Coronary artery (tissue), 2 donors: ENCODE data around the gene NKX1-2.

ENCODE experiments used
- DNase-seq: peaks from one replicate; pipeline ENCODE4 v3.0.0-alpha.2; 2017; ENCODE audit warnings: low spot score
- H3K27ac ChIP-seq, 2 donors: fragments of 200-600 bp; sonication (generic); one replicate each; pipeline ENCODE4 v1.5.1; 2016 to 2019
- H3K4me3 ChIP-seq: fragments of 200-600 bp; sonication (generic); 2 replicates; pipeline ENCODE4 v1.5.1; 2016; ENCODE audit warnings: mild to moderate bottlenecking, moderate library complexity
- CTCF ChIP-seq: fragments of 200-600 bp; sonication (generic); IDR thresholded peaks from one replicate; pipeline ENCODE4 v1.5.1; 2019; ENCODE audit warnings: antibody characterized with exemption

NKX1-2 gene

GRCh38 chr10:124468624-124469023 lies 18.8 kb upstream of the NKX1-2 start:
- DNase-seq = no peak
- Histone ChIP-seq H3K4me3 (no peak overlapping the region), H3K27ac (no peak overlapping the region)
- no peak for TF ChIP-seq CTCF

- DNase-seq = no peak
- no peak overlapping the region for H3K27ac ChIP-seq
- H3K4me3 ChIP-seq = no peak overlapping the region
- TF ChIP-seq CTCF = no peak
Observed at GRCh38 chr10:124467165-124467564, 17.3 kb upstream of the NKX1-2 start.

GRCh38 chr10:124465777-124466488 lies 16.1 kb upstream of the NKX1-2 start:
- DNase-seq = no peak
- TF ChIP-seq CTCF = no peak
- Histone ChIP-seq H3K27ac (no peak overlapping the region), H3K4me3 (no peak overlapping the region)

- no peak for TF ChIP-seq CTCF
- no peak for DNase-seq
- Histone ChIP-seq H3K4me3 (no peak overlapping the region), H3K27ac (no peak overlapping the region)
Observed at GRCh38 chr10:124465003-124465776, 15.4 kb upstream of the NKX1-2 start.

- DNase-seq = no peak
- no peak for TF ChIP-seq CTCF
- Histone ChIP-seq H3K27ac (no peak overlapping the region), H3K4me3 (no peak overlapping the region)
Observed at GRCh38 chr10:124464028-124464965, 14.5 kb upstream of the NKX1-2 start.

GRCh38 chr10:124462348-124462695 lies 12.5 kb upstream of the NKX1-2 start:
- H3K4me3 ChIP-seq = peak overlapping the region; percentile 84
- no peak for DNase-seq
- TF ChIP-seq CTCF = no peak
- peak overlapping the region in 1 of 2 donors; percentile 93 for H3K27ac ChIP-seq
